ENCODE data around the gene CASTOR1.
A peak's percentile ranks its signal among the peaks of the same experiment; 100 is the strongest.

CASTOR1 gene

DNA sequence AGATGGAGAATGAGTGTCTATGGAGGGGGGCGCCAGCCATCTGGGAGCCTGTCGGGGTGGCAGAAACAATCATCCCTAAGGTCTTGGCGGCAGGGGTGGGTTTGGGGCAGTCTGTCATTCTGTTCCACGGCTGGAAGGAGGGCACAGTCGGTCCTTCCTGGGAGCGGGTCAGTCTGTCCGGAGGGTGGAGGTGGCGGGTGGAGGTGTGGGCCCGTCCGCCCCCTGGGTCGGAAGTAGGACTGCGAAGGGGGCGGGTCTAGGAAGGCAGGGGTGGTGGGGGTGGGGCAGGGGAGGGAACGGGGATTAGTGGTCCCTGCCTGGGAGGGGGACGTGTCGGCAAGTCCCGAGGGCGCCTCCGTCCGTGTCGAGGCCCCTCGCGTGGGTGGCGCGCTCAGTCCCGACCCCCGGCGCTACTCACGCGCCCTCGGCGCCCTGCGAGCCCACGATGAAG is 37.0 kb upstream of the CASTOR1 start:
- H3K4me3 ChIP-seq (ENCODE audit: low read depth, low read length): peak overlapping the region; percentile 86
- DNase-seq (ENCODE audit: low read depth): no peak
- TF ChIP-seq, protein P1, sequence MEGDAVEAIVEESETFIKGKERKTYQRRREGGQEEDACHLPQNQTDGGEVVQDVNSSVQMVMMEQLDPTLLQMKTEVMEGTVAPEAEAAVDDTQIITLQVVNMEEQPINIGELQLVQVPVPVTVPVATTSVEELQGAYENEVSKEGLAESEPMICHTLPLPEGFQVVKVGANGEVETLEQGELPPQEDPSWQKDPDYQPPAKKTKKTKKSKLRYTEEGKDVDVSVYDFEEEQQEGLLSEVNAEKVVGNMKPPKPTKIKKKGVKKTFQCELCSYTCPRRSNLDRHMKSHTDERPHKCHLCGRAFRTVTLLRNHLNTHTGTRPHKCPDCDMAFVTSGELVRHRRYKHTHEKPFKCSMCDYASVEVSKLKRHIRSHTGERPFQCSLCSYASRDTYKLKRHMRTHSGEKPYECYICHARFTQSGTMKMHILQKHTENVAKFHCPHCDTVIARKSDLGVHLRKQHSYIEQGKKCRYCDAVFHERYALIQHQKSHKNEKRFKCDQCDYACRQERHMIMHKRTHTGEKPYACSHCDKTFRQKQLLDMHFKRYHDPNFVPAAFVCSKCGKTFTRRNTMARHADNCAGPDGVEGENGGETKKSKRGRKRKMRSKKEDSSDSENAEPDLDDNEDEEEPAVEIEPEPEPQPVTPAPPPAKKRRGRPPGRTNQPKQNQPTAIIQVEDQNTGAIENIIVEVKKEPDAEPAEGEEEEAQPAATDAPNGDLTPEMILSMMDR (conservative IDR thresholded peaks at IDR 0.05; ENCODE audit: low read depth, low read length): no peak

DNA sequence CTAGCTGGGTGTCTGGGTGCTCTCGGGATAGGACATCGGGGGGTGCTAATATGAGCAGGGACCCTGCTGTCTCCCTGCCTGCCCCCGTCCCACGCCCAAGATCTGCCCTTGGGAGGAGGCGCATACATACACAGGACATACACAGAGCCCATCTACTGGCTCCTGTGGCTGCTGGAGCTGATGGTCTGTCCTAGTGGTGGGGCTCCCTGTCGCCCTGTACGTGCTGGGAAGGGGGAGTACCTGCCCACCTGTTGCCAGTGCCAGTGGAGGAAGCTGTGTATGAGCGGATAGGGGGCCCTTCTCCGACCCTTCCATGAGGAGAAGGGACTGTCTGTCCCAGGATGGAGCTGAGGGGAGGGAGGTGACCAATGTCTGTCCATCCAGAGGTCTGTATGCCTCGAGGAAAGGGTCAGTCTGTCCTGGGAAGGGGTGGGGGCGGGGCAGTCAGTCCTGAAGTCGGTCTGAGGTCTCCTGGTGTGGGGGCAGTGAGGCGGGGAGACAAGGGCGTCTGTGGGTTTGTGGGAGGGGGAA is 36.5 kb upstream of the CASTOR1 start:
- DNase-seq (ENCODE audit: low read depth): no peak
- TF ChIP-seq, protein P1 (conservative IDR thresholded peaks at IDR 0.05; ENCODE audit: low read depth, low read length): no peak
- peak overlapping the region; percentile 86 for H3K4me3 ChIP-seq (ENCODE audit: low read depth, low read length)

DNA sequence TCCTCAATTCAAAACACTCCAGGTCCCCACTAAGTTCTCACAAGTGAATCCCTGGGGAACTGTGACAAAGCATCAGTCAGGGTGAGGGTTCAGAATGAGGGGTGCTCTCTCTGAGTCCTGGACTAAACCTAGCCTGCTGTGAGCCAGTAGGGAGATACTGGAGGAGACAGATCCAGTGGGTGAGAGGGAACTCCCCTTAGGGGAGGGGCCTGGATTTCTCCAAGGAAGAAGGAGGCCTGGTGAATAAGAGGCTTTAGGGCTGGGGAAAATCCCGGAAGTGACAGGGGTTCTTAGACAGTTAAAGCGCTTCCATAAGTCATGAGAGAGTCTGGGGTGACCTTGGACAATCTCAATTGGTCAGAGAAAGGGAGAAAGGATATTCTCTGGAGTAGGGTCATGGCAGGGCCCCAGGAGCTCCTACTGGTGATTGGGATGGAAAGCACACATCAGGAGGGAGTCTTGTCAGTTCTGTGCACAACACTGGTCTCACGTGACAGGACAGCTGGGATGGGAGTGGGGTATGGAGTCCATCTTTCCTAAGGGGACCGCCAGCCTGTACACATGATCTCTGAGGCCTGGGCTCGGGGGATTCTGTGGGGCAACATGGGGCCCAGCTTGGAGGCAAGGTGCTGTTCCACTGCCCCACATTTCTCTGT is 35.9 kb upstream of the CASTOR1 start:
- peak overlapping the region; percentile 86 for H3K4me3 ChIP-seq (ENCODE audit: low read depth, low read length)
- DNase-seq (ENCODE audit: low read depth): peak; percentile 82
- TF ChIP-seq, protein P1 (conservative IDR thresholded peaks at IDR 0.05; ENCODE audit: low read depth, low read length): no peak

- DNase-seq (ENCODE audit: low read depth): no peak
- H3K4me3 ChIP-seq (ENCODE audit: low read depth, low read length): peak overlapping the region; percentile 5
- TF ChIP-seq, protein P1 (conservative IDR thresholded peaks at IDR 0.05; ENCODE audit: low read depth, low read length): no peak
These were observed 34.9 kb upstream of the CASTOR1 start for GRCh38 chr22:30324014-30324730.

- TF ChIP-seq, protein P1 (conservative IDR thresholded peaks at IDR 0.05; ENCODE audit: low read depth, low read length): no peak
- H3K4me3 ChIP-seq (ENCODE audit: low read depth, low read length): no peak overlapping the region
- no peak for DNase-seq (ENCODE audit: low read depth)
These were observed 33.9 kb upstream of the CASTOR1 start for GRCh38 chr22:30323246-30323645.

DNA sequence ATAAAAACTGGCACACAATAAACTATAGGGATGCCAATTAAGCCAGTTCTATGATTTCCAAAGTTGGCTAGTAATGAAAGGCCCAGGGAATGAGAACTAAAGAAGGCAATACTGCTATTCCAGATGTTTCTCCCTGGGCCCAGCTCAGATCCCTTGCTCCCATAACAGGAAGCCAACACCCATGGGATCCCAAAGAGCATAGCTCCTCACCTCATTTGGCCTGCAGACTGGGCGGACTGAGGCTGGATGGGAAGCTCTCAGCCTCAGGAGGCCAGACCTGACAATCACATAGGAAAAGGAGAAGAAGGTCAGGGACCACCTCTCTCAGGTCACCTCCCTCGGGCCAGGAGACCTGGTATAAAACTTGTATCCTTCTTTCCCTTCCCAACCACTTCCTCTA is 32.2 kb upstream of the CASTOR1 start:
- TF ChIP-seq, protein P1 (conservative IDR thresholded peaks at IDR 0.05; ENCODE audit: low read depth, low read length): no peak
- no peak for DNase-seq (ENCODE audit: low read depth)
- no peak overlapping the region for H3K4me3 ChIP-seq (ENCODE audit: low read depth, low read length)

Data from choroid plexus epithelial cell (primary cell).